GM23338 (cell line): ENCODE data around the gene CIC. TPM values are rescaled to one million over a fixed set of nuclear protein-coding genes. Genes with fewer than 3 reads are reported as not detected.

Experiments used
- ATAC-seq: fragments of 200-7000 bp; cut with Tn5 transposase; 3 replicates; pipeline ENCODE4 v1.9.1; 2020
- DNase-seq: peaks from one replicate; pipeline ENCODE4 v3.0.0-alpha.2; 2015; ENCODE audit warnings: low spot score
- H2AFZ ChIP-seq: fragments of 200-600 bp; sonication (generic); 2 replicates; pipeline ENCODE4 v1.8.0; 2016; ENCODE audit warnings: antibody characterized with exemption, mild to moderate bottlenecking, moderate library complexity
- H3F3A ChIP-seq: fragments of 200-600 bp; sonication (generic); replicated peaks from 2 replicates; pipeline ENCODE4 v1.8.0; 2017; ENCODE audit warnings: antibody characterized with exemption, mixed run types, low read depth
- H3K27ac ChIP-seq: fragments of 200-600 bp; sonication (generic); 2 replicates; pipeline ENCODE4 v1.6.1; 2016; ENCODE audit warnings: low read depth
- H3K27me3 ChIP-seq: fragments of 200-600 bp; sonication (generic); 2 replicates; pipeline ENCODE4 v1.8.0; 2016; ENCODE audit warnings: mild to moderate bottlenecking, mixed run types, moderate library complexity; ENCODE audit not compliant: insufficient read depth
- H3K36me3 ChIP-seq: fragments of 200-600 bp; sonication (generic); 2 replicates; pipeline ENCODE4 v1.8.0; 2016; ENCODE audit warnings: mild to moderate bottlenecking; ENCODE audit not compliant: insufficient read depth
- H3K4me1 ChIP-seq: fragments of 200-600 bp; sonication (generic); 2 replicates; pipeline ENCODE4 v1.8.0; 2016; ENCODE audit warnings: mild to moderate bottlenecking, moderate library complexity; ENCODE audit not compliant: insufficient read depth
- H3K4me2 ChIP-seq: fragments of 200-600 bp; sonication (generic); 2 replicates; pipeline ENCODE4 v1.7.1; 2017; ENCODE audit warnings: mixed run types
- H3K4me3 ChIP-seq: fragments of 200-600 bp; sonication (generic); 2 replicates; pipeline ENCODE4 v1.6.1; 2016; ENCODE audit warnings: mixed run types
- H3K79me2 ChIP-seq: fragments of 200-600 bp; sonication (generic); replicated peaks from 2 replicates; pipeline ENCODE4 v1.8.0; 2017; ENCODE audit warnings: mild to moderate bottlenecking; ENCODE audit not compliant: insufficient read depth
- H3K9me2 ChIP-seq: fragments of 200-600 bp; sonication (generic); 2 replicates; pipeline ENCODE4 v1.8.0; 2017; ENCODE audit not compliant: insufficient read depth
- H4K20me1 ChIP-seq: fragments of 200-600 bp; sonication (generic); replicated peaks from 2 replicates; pipeline ENCODE4 v1.8.0; 2017; ENCODE audit warnings: mild to moderate bottlenecking; ENCODE audit not compliant: insufficient read depth
- H3K27ac Mint-ChIP-seq: 2 replicates; pipeline ENCODE4 v1.8.0; 2020; ENCODE audit warnings: inconsistent platforms, mild to moderate bottlenecking, moderate library complexity, mixed read lengths
- H3K27me3 Mint-ChIP-seq: 3 replicates; pipeline ENCODE4 v1.8.0; 2022; ENCODE audit warnings: low read depth, mild to moderate bottlenecking, moderate library complexity, mixed read lengths, inconsistent platforms; ENCODE audit not compliant: insufficient read depth, poor library complexity
- H3K36me3 Mint-ChIP-seq: 3 replicates; pipeline ENCODE4 v1.8.0; 2021; ENCODE audit warnings: low read depth, mild to moderate bottlenecking, inconsistent platforms, moderate library complexity, mixed read lengths
- H3K4me1 Mint-ChIP-seq: 3 replicates; pipeline ENCODE4 v1.8.0; 2020; ENCODE audit warnings: mild to moderate bottlenecking, inconsistent platforms, mixed read lengths
- H3K4me3 Mint-ChIP-seq: 3 replicates; pipeline ENCODE4 v1.8.0; 2021; ENCODE audit warnings: moderate library complexity, mild to moderate bottlenecking, inconsistent platforms, mixed read lengths
- H3K9me3 Mint-ChIP-seq: 3 replicates; pipeline ENCODE4 v1.8.0; 2020; ENCODE audit warnings: moderate library complexity, mild to moderate bottlenecking, inconsistent platforms, mixed read lengths
- CTCF ChIP-seq, 2 experiments: fragments of 200-600 bp in 1 of 2; sonication (generic) in 1 of 2; conservative IDR thresholded peaks; 2 replicates each; pipeline versions ENCODE4 v1.5.1 to v1.6.1; 2016 to 2017; ENCODE audit warnings: antibody characterized with exemption in 2 of 2, low read depth in 2 of 2, mild to moderate bottlenecking in 2 of 2, moderate library complexity in 1 of 2
- ETS1 ChIP-seq: IDR thresholded peaks from 2 replicates; pipeline ENCODE4 v1.6.1; 2016; ENCODE audit warnings: antibody characterized with exemption
- EZH2 ChIP-seq: fragments of 200-600 bp; sonication (generic); IDR thresholded peaks from one replicate; pipeline ENCODE4 v1.8.0; 2017; ENCODE audit warnings: antibody characterized with exemption, mild to moderate bottlenecking, low read depth; ENCODE audit not compliant: unreplicated experiment
- EZH2phosphoT487 ChIP-seq: fragments of 200-600 bp; sonication (generic); IDR thresholded peaks from one replicate; pipeline ENCODE4 v1.8.1; 2018; ENCODE audit warnings: antibody characterized with exemption; ENCODE audit not compliant: unreplicated experiment
- JUNB ChIP-seq: IDR thresholded peaks from one replicate; pipeline ENCODE4 v1.6.1; 2016; ENCODE audit warnings: antibody characterized with exemption; ENCODE audit not compliant: unreplicated experiment
- POLR2AphosphoS5 ChIP-seq: IDR thresholded peaks from 2 replicates; pipeline ENCODE4 v1.6.1; 2016; ENCODE audit warnings: antibody characterized with exemption, low read depth
- polyA plus RNA-seq: library from polyadenylated mRNA; unstranded; fragments of >200 nt; fragmentation: Nextera tagmentation; extraction: Ambion mirVana; gene quantifications from 2 replicates; pipeline ENCODE4 v1.2.1, GENCODE V29; 2016
- total RNA-seq: library from RNA; depleted of rRNA; stranded (reverse); fragments of >200 nt; shearing (Covaris generic); gene quantifications from 2 replicates; pipeline ENCODE4 v1.2.3, GENCODE V29; 2014

CIC gene
- total and polyA plus RNA-seq, 2 experiments from 2014 or later: 13.2 to 42.0 TPM

DNA sequence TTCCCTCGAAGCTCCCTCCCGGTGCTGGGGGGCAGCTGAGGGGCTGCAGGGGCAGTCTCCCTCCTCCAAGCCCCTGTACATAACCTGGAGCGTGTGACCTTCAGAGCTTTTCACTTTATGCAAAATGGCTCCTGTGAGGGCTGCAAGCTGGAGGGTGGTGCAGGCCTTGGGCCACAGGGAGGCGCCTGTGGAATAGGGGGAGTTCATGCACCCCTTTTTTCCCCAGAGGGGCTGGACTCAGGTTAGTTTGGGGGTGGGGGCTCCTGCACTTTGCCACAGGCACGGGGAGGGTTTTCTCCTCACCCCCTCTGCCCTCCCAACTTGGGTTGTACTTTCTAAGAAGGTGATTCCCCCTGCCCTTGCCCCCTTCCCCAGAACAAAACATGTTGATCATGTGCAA lies 26.3 kb downstream of the CIC start:
- Histone ChIP-seq H3K27ac (peak overlapping the region; percentile 88; the same call in 1 of the 2 replicates), H3K36me3 (no peaks in the 10 kb centered on the region; the same call in 1 of the 2 replicates), H2AFZ (no peak overlapping the region)

GRCh38 chr19:42295831-42296525 lies 26.9 kb downstream of the CIC start:
- Histone ChIP-seq H4K20me1 (peaks cover 13% of the 10 kb centered on the region; the same call in 1 of the 2 replicates), H3K9me2 (no peaks in the 10 kb centered on the region), H3K79me2 (peaks cover under 1% of the 10 kb centered on the region), H3K36me3 (no peaks in the 10 kb centered on the region; the same call in 1 of the 2 replicates), H2AFZ (no peak overlapping the region), H3F3A (peaks cover 21% of the 10 kb centered on the region), H3K27me3 (no peaks in the 10 kb centered on the region), H3K4me2 (no peak overlapping the region), H3K4me1 (peaks cover 6% of the 10 kb centered on the region; the same call in 1 of the 2 replicates), H3K27ac (peak overlapping the region; percentile 88; the same call in 1 of the 2 replicates), H3K4me3 (no peak overlapping the region)
- H3K27ac Mint-ChIP-seq: peak overlapping the region; percentile 86; the same call in 1 of the 2 replicates
- no peaks in the 10 kb centered on the region for H3K9me3 Mint-ChIP-seq
- no peak overlapping the region; the same call in 2 of the 3 replicates for H3K4me3 Mint-ChIP-seq
- peaks cover 44% of the 10 kb centered on the region for H3K36me3 Mint-ChIP-seq
- H3K4me1 Mint-ChIP-seq: peaks cover 23% of the 10 kb centered on the region
- peak; percentile 91 for DNase-seq
- peak; percentile 78 for ATAC-seq
- H3K27me3 Mint-ChIP-seq: peaks cover 12% of the 10 kb centered on the region
- TF ChIP-seq POLR2AphosphoS5 (peak; percentile 78), ETS1 (no peak), CTCF (conservative IDR thresholded peaks at IDR 0.05; ENCODE audit: low read depth in 2 of 2) (peak; percentile 81 to 94), EZH2phosphoT487 (no peak)

More for the DNA sequence above, 26.3 kb downstream of the CIC start:
- Mint-ChIP-seq H3K36me3 (peaks cover 44% of the 10 kb centered on the region), H3K9me3 (no peaks in the 10 kb centered on the region), H3K27me3 (peaks cover 12% of the 10 kb centered on the region), H3K4me3 (no peak overlapping the region; the same call in 2 of the 3 replicates), H3K4me1 (peaks cover 23% of the 10 kb centered on the region), H3K27ac (peak overlapping the region; percentile 91)
- no peak for DNase-seq
- H3F3A ChIP-seq: peaks cover 21% of the 10 kb centered on the region
- peaks cover 13% of the 10 kb centered on the region; the same call in 1 of the 2 replicates for H4K20me1 ChIP-seq
- no peaks in the 10 kb centered on the region; the same call in 1 of the 2 replicates for H3K79me2 ChIP-seq
- H3K4me3 ChIP-seq: no peak overlapping the region
- TF ChIP-seq CTCF (conservative IDR thresholded peaks at IDR 0.05; ENCODE audit: low read depth in 2 of 2) (peak; percentile 38 to 51; a peak in 3 of 4 replicates), JUNB (no peak), EZH2 (no peak)
- ATAC-seq: peak; percentile 9
- no peaks in the 10 kb centered on the region for H3K27me3 ChIP-seq
- peaks cover 6% of the 10 kb centered on the region; the same call in 1 of the 2 replicates for H3K4me1 ChIP-seq
- H3K4me2 ChIP-seq: no peak overlapping the region; the same call in 1 of the 2 replicates
- H3K9me2 ChIP-seq: no peaks in the 10 kb centered on the region
